ENCODE results near the gene ARHGAP24.
"Not testable (repeated sequence)": the region's sequence is repeated elsewhere in the genome, so short reads cannot be mapped to it uniquely, and the experiment has no call there.

ARHGAP24 gene

GRCh38 chr4:85913931-85914694 lies 439.2 kb downstream of the ARHGAP24 start:
- no peak overlapping the region for H3K4me3 ChIP-seq (ENCODE audit: low read depth, low read length)
- TF ChIP-seq CTCF (IDR thresholded peaks at IDR 0.05; ENCODE audit: borderline replicate concordance, insufficient read depth, low read depth, low read length): no peak

GRCh38 chr4:85915570-85915969 lies 440.6 kb downstream of the ARHGAP24 start:
- H3K4me3 ChIP-seq (ENCODE audit: low read depth, low read length): not testable (repeated sequence)

GRCh38 chr4:85919200-85919887 lies 444.4 kb downstream of the ARHGAP24 start:
- no peak overlapping the region for H3K4me3 ChIP-seq (ENCODE audit: low read depth, low read length)
- no peak for TF ChIP-seq CTCF (IDR thresholded peaks at IDR 0.05; ENCODE audit: borderline replicate concordance, insufficient read depth, low read depth, low read length)

- no peak for TF ChIP-seq CTCF (IDR thresholded peaks at IDR 0.05; ENCODE audit: borderline replicate concordance, insufficient read depth, low read depth, low read length)
- no peak overlapping the region for H3K4me3 ChIP-seq (ENCODE audit: low read depth, low read length)
Measured at GRCh38 chr4:85925071-85925470, 450.1 kb downstream of the ARHGAP24 start.

GRCh38 chr4:85928775-85929591 lies 454.0 kb downstream of the ARHGAP24 start:
- no peak overlapping the region for H3K4me3 ChIP-seq (ENCODE audit: low read depth, low read length)
- TF ChIP-seq CTCF (IDR thresholded peaks at IDR 0.05; ENCODE audit: borderline replicate concordance, insufficient read depth, low read depth, low read length): no peak

- TF ChIP-seq CTCF (IDR thresholded peaks at IDR 0.05; ENCODE audit: borderline replicate concordance, insufficient read depth, low read depth, low read length): no peak
- H3K4me3 ChIP-seq (ENCODE audit: low read depth, low read length): no peak overlapping the region
Measured at GRCh38 chr4:85929961-85930665, 455.2 kb downstream of the ARHGAP24 start.
